Sciatic nerve (tissue), 2 donors: ENCODE results near the gene PARP16. TPM values are rescaled to one million over a fixed set of nuclear protein-coding genes. Genes with fewer than 3 reads are reported as not detected.
A peak's percentile ranks its signal among the peaks of the same experiment; 100 is the strongest.

Experiments used
- ATAC-seq: fragments of 200-7000 bp; cut with Tn5 transposase; one replicate; pipeline ENCODE4 v1.9.1; 2020; ENCODE audit warnings: mild to moderate bottlenecking, moderate library complexity
- DNase-seq: peaks from one replicate; pipeline ENCODE4 v3.0.0-alpha.2; 2020; ENCODE audit warnings: low spot score
- intact Hi-C: fragments of 100-400 bp; cut with DNase I; formaldehyde crosslinking; loops from one replicate; pipeline ENCODE4 v1.14.2; 2022
- total RNA-seq: library from RNA; stranded (reverse); fragmentation: NEBNext Ultra II Directional; extraction: Animal tissue kit (Norgen Biotek cat#: 25700); gene quantifications from one replicate; pipeline ENCODE4 v1.2.1, GENCODE V29; 2021
- donor health status: DM: no; HTN: no; CAD: no.
- donor health status: DM: no; HTN: no; CAD: no.

Gene PARP16
- total RNA-seq, 1 donor from 2014 or later, result 13.6 TPM

- intact Hi-C loops, result no loop called here
- DNase-seq, result no peak
- ATAC-seq, result peak; percentile 11
These were observed 805 bp upstream of the PARP16 start for GRCh38 chr15:65287520-65287855.

DNA sequence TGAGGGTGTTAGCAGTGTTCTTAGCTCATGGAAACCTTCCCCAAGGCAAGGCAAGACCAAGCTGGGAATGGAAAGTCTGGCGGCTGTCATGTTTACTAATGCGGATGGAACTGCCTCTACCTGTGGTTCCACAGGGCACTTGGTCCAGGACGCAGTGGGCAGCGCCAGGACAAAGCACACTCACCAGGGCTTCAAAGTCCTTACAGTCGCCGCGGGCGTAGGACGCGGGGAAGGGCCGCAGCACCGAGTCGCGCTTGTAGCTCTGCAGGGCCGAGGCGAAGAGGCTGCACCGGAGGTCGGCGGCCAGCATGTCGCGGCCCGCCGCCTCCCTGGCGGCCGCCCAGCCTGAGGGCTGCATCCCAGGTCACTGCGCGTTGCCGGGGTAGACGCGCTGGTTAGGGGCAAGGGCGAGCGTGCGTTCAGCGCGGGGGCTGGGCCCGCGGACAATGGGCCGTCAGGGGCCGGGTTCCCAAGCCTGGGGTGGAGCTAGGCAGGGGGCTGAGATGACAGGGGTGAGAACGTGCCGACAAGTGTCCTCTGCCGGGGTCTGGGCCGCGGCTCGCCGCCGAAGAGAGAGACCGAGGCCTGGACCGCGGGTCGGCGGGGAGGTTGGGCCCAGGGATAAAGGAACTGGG, 497 bp downstream of the PARP16 start:
- ATAC-seq (peak; percentile 57), DNase-seq (peak; percentile 70)
- intact Hi-C loops, result no loop called here

DNA sequence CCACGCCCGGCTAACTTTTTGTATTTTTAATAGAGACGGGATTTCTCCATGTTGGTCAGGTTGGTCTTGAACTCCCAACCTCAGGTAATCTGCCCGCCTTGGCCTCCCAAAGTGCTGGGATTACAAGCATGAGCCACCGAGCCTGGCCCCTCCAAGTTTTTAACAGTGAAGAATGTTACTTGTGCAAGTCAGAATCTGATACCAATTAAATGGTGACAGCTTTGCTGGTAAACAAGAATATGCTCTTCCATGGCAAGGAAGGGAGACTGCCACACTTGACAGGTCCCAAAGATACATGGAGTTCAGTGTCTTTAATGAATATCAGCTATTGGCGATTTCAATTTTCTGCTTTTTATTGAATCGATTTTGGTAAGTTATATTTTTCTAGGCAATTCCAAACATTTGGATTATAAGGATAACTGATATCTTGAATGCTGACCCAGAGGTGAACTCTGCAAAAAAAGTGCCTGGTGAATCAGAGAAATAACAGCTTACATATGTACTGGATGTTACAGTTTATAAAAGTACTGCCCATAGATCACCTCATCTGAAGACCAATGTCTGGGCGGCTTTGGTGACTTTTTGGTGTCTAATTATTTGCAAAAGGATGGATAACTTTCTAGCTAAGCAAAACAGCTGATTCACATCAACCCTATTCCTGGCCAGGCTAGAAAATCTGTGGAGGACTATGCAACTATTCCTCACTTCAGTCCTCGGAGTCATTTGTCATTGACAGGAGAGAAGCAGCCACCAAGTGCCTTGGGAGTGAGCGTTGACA, 1.2 kb downstream of the PARP16 start:
- no peak for DNase-seq
- ATAC-seq, result no peak
- intact Hi-C loops, result no loop called here

DNA sequence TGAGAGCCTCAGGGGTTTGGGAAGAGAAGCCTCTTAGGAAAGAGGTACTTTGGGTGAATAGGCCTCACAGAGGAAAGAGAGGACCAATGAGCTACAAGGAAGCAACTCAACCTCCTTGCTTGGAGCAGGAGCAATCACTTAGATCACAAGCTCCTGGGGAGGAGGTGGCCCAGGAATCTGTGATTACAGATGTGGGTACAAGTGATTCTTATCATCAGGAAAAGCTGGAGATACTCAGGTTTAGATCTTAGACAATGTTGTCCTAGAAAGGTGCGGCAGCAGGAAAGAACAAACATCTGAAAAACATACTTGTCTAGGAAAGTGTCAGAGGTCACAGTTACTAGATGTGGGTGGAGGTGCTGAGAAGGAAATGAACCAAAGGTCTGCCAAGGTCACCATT, 8.2 kb downstream of the PARP16 start:
- intact Hi-C loops, result loop anchor here (10.0 kb wide), 1 partner anchor 94 kb away; the partner anchor contains the start of gene CLPX
- ATAC-seq (no peak), DNase-seq (no peak)

DNA sequence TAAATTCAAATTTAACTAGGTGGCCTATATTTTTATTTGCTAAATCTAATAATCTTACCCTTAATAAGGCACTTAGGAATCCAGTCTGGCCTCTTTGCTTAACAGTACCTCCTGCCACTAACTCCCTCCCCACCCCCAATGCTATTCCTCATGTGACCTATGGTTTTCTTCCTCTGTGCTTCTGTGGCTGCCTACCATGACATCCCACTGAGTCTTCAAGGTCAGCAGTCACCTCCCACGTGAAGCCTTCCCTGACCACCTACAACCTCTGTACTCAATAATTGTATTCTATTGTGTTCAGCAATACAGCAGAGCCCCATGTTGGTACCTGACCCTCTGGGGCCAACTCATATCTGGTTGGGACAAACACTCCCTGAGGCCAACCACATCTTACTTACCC, 9.7 kb downstream of the PARP16 start:
- intact Hi-C loops, result loop anchor here (10.0 kb wide), 1 partner anchor 92 kb away; the partner anchor contains the start of gene CLPX
- no peak for ATAC-seq
- no peak for DNase-seq

GRCh38 chr15:65275728-65276126, 11.0 kb downstream of the PARP16 start:
- ATAC-seq, result no peak
- DNase-seq, result no peak
- intact Hi-C loops, result loop anchor here (10.0 kb wide), 1 partner anchor 91 kb away; the partner anchor contains the start of gene CLPX

- intact Hi-C loops, result loop anchor here (10.0 kb wide), 1 partner anchor 90 kb away; the partner anchor contains the start of gene CLPX
- DNase-seq (no peak), ATAC-seq (no peak)
These were observed 11.5 kb downstream of the PARP16 start for GRCh38 chr15:65275104-65275727.

DNA sequence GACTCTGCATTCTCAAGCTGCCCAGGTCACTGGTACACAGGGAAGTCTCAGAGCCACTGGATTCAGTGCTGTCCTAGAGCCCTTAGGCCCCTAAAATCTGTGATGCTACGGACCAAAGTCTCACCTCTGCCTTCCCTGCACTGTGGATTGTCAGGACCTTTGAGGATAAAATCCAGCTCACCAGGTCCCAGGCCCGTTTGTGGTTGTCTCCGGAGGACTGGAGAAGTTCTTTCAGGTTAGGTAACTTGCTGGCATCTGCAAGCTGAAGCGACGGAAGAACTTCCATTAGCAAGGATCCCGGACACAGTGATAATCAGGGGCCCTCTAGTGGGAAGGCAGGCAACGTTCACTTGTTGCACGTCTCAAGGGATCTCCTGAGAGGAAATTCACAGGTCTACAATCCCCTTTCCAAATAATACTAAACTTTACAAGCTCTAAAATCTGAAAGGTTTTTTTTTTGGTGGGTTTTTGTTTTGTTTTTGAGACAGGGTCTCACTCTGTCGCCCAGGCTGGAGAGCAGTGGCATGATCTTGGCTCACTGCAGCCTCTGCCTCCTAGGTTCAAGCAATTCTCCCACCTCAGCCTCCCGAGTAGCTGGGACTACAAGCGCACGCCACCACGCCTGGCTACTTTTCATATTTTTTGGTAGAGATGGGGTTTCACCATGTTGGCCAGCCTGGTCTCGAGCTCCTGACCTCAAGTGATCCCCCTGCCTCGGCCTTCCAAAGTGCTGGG, 15.7 kb downstream of the PARP16 start:
- DNase-seq (peak; percentile 79), ATAC-seq (peak; percentile 96)
- intact Hi-C loops, result loop anchor here (10.0 kb wide), 1 partner anchor 86 kb away; the partner anchor contains the start of gene CLPX

- no peak for ATAC-seq
- intact Hi-C loops, result loop anchor here (10.0 kb wide), 1 partner anchor 64 kb away; no protein-coding TSS in a partner anchor
- no peak for DNase-seq
These were observed 18.3 kb downstream of the PARP16 start for GRCh38 chr15:65268411-65268810.

- intact Hi-C loops, result loop anchor here (10.0 kb wide), 1 partner anchor 62 kb away; no protein-coding TSS in a partner anchor
- ATAC-seq (no peak), DNase-seq (no peak)
These were observed 20.2 kb downstream of the PARP16 start for GRCh38 chr15:65266469-65266868.

GRCh38 chr15:65264863-65265430, 21.7 kb downstream of the PARP16 start:
- peak; percentile 27 for ATAC-seq
- intact Hi-C loops, result loop anchor here (10.0 kb wide), 1 partner anchor 60 kb away; no protein-coding TSS in a partner anchor
- no peak for DNase-seq

DNA sequence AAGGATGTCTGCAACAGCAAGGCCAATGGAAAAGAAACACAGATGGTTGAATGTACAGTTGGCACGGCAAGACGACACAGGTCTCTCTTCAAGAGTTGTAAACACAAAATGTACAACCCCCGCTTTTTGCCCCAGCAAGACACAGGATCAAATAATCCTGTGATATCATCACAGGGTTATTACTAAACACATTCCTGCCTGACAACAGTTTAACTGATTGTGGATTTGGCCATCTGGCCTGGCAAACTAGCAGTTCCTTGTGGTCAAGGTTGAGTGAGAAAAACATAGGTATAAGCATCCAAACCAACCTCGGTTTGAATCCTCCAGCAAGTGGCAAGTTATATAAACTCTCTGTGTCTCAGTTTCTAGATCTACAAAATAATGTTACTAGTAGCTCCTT, 23.4 kb downstream of the PARP16 start:
- intact Hi-C loops, result loop anchor here (10.0 kb wide), 1 partner anchor 59 kb away; no protein-coding TSS in a partner anchor
- ATAC-seq (no peak), DNase-seq (no peak)

- DNase-seq (no peak), ATAC-seq (no peak)
- intact Hi-C loops, result loop anchor here (10.0 kb wide), 1 partner anchor 56 kb away; no protein-coding TSS in a partner anchor
These were observed 25.7 kb downstream of the PARP16 start for GRCh38 chr15:65260968-65261367.

DNA sequence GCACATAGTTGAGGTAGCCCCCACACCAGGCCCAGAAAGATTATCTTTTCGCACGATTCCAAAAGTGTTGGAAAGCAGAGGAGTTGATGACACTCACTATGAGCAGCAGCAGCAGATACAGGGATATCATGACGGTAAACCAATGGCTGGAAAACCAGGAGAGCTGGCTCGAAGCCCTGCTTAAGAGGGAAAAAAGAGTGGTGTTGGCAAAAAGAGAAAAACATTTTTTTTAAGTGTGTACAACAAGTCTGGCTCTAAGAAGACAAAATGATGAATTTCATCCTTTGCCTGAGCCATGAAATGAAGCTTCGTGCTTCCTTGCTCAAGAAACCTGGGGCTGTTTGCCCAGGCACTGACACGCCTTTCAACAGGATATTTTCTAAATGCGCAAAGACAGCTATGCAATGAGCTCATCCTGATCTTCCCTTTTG, 27.3 kb downstream of the PARP16 start:
- intact Hi-C loops, result no loop called here
- no peak for DNase-seq
- peak; percentile 77 for ATAC-seq

- ATAC-seq (peak; percentile 80), DNase-seq (no peak)
- intact Hi-C loops, result no loop called here
These were observed 28.1 kb downstream of the PARP16 start for GRCh38 chr15:65258375-65259262.

DNA sequence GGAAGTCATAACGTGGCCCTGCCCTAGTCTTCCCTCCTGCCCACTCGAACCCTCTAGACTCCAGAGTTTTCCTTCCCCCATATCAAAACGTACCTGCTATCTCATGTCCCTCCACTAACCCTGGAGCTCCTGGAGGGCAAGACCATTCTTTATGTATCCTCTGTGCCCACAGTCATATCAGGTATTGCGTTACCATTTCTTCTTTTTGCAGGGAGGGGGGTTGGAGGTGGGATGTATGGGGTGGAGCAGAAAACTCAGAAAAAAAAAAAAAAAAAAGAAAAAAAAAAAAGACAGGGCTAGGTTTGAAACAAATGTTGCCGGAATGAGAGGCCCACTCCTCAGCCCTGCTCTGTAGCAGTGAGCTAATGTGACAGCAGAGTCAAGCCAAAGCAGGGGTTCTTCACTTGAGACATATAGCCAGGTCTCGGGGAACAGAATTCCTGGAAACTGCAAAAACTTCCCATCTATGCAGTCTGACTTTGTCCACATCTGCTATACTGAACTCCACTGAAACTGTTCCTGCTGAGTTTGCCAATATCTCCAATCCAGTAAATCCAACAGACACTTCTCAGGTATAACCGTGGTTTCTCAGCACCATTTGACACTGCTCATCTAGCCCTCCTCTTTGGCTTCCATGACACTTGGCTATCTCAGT, 31.1 kb downstream of the PARP16 start:
- intact Hi-C loops, result no loop called here
- no peak for DNase-seq
- ATAC-seq, result no peak

DNA sequence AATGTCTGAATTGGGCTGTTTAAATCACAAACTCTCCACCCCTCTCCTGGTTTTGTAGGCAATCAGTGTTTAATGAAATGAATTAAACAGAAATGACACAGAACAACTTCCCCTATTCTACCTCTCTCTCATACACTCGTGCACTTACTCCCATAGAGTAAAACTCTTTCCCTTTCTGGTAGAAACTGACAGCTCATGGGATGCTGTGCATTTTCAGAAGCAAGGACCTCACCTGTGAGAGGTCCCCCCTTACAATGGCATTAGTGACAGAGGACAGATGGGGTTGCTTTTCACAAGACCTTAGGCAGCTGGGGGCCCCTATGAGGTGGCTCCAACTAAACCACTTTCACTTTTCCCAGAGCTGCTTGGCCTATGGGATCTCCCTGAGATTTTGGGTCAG, 31.9 kb downstream of the PARP16 start:
- intact Hi-C loops, result no loop called here
- DNase-seq, result no peak
- no peak for ATAC-seq
